ENCODE data around the gene KCNK10.

Gene KCNK10

GRCh38 chr14:88326352-88327103 lies 3.5 kb upstream of the KCNK10 start:
- no peaks in the 10 kb centered on the region for H3K36me3 ChIP-seq (ENCODE audit: insufficient read depth, insufficient read length, low read length)
- no peak for DNase-seq (ENCODE audit: low read depth, low spot score)
- H3K9ac ChIP-seq (ENCODE audit: insufficient read length, low read depth), result peak overlapping the region; percentile 59
- no peak for TF ChIP-seq ZNF274 (IDR thresholded peaks at IDR 0.05; ENCODE audit: low read depth, low read length)
- no peak for TF ChIP-seq SUZ12 (IDR thresholded peaks at IDR 0.05; ENCODE audit: extremely low read depth, insufficient read depth, insufficient read length)
- TF ChIP-seq YY1 (IDR thresholded peaks at IDR 0.05; ENCODE audit: insufficient read depth, insufficient read length), result no peak
- 0 out of 2 replicates have a peak, but pooled peaks cover 8% of the 10 kb centered on the region for H3K9me3 ChIP-seq (ENCODE audit: insufficient read depth, low read length)
- H3K4me3 ChIP-seq (ENCODE audit: insufficient read length, low read depth), result peak overlapping the region; percentile 31
- peaks cover 80% of the 10 kb centered on the region for H3K27me3 ChIP-seq (ENCODE audit: insufficient read depth, insufficient read length)
- H3K4me1 ChIP-seq (ENCODE audit: insufficient read depth, insufficient read length), result peaks cover 1% of the 10 kb centered on the region

GRCh38 chr14:88325883-88326282 lies 2.8 kb upstream of the KCNK10 start:
- peaks cover 1% of the 10 kb centered on the region for H3K4me1 ChIP-seq (ENCODE audit: insufficient read depth, insufficient read length)
- H3K36me3 ChIP-seq (ENCODE audit: insufficient read depth, insufficient read length, low read length), result no peaks in the 10 kb centered on the region
- H3K9ac ChIP-seq (ENCODE audit: insufficient read length, low read depth), result no peak overlapping the region
- H3K4me3 ChIP-seq (ENCODE audit: insufficient read length, low read depth), result peak overlapping the region; percentile 31
- peaks cover 86% of the 10 kb centered on the region for H3K27me3 ChIP-seq (ENCODE audit: insufficient read depth, insufficient read length)
- H3K9me3 ChIP-seq (ENCODE audit: insufficient read depth, low read length), result 0 out of 2 replicates have a peak, but pooled peaks cover 8% of the 10 kb centered on the region
- TF ChIP-seq YY1 (IDR thresholded peaks at IDR 0.05; ENCODE audit: insufficient read depth, insufficient read length) (no peak), SUZ12 (IDR thresholded peaks at IDR 0.05; ENCODE audit: extremely low read depth, insufficient read depth, insufficient read length) (no peak), ZNF274 (IDR thresholded peaks at IDR 0.05; ENCODE audit: low read depth, low read length) (no peak)
- no peak for DNase-seq (ENCODE audit: low read depth, low spot score)

- peaks cover 94% of the 10 kb centered on the region for H3K27me3 ChIP-seq (ENCODE audit: insufficient read depth, insufficient read length)
- no peak for TF ChIP-seq YY1 (IDR thresholded peaks at IDR 0.05; ENCODE audit: insufficient read depth, insufficient read length)
- TF ChIP-seq SUZ12 (IDR thresholded peaks at IDR 0.05; ENCODE audit: extremely low read depth, insufficient read depth, insufficient read length), result no peak
- TF ChIP-seq ZNF274 (IDR thresholded peaks at IDR 0.05; ENCODE audit: low read depth, low read length), result no peak
Observed at GRCh38 chr14:88324930-88325329, 1.9 kb upstream of the KCNK10 start.

GRCh38 chr14:88324491-88324890 lies 1.4 kb upstream of the KCNK10 start:
- H3K9ac ChIP-seq (ENCODE audit: insufficient read length, low read depth), result no peak overlapping the region
- DNase-seq (ENCODE audit: low read depth, low spot score), result no peak
- 0 out of 2 replicates have a peak, but pooled peaks cover 8% of the 10 kb centered on the region for H3K9me3 ChIP-seq (ENCODE audit: insufficient read depth, low read length)
- no peaks in the 10 kb centered on the region for H3K36me3 ChIP-seq (ENCODE audit: insufficient read depth, insufficient read length, low read length)
- peaks cover 96% of the 10 kb centered on the region for H3K27me3 ChIP-seq (ENCODE audit: insufficient read depth, insufficient read length)
- no peak overlapping the region for H3K4me3 ChIP-seq (ENCODE audit: insufficient read length, low read depth)
- TF ChIP-seq SUZ12 (IDR thresholded peaks at IDR 0.05; ENCODE audit: extremely low read depth, insufficient read depth, insufficient read length) (no peak), YY1 (IDR thresholded peaks at IDR 0.05; ENCODE audit: insufficient read depth, insufficient read length) (no peak), ZNF274 (IDR thresholded peaks at IDR 0.05; ENCODE audit: low read depth, low read length) (no peak)
- peaks cover 1% of the 10 kb centered on the region for H3K4me1 ChIP-seq (ENCODE audit: insufficient read depth, insufficient read length)

More at GRCh38 chr14:88324930-88325329, 1.9 kb upstream of the KCNK10 start:
- H3K9me3 ChIP-seq (ENCODE audit: insufficient read depth, low read length), result 0 out of 2 replicates have a peak, but pooled peaks cover 8% of the 10 kb centered on the region
- no peak for DNase-seq (ENCODE audit: low read depth, low spot score)
- H3K4me1 ChIP-seq (ENCODE audit: insufficient read depth, insufficient read length), result peaks cover 1% of the 10 kb centered on the region
- H3K9ac ChIP-seq (ENCODE audit: insufficient read length, low read depth), result no peak overlapping the region
- H3K36me3 ChIP-seq (ENCODE audit: insufficient read depth, insufficient read length, low read length), result no peaks in the 10 kb centered on the region
- H3K4me3 ChIP-seq (ENCODE audit: insufficient read length, low read depth), result no peak overlapping the region

- TF ChIP-seq ZNF274 (IDR thresholded peaks at IDR 0.05; ENCODE audit: low read depth, low read length) (no peak), SUZ12 (IDR thresholded peaks at IDR 0.05; ENCODE audit: extremely low read depth, insufficient read depth, insufficient read length) (peak; percentile 55), YY1 (IDR thresholded peaks at IDR 0.05; ENCODE audit: insufficient read depth, insufficient read length) (no peak)
- DNase-seq (ENCODE audit: low read depth, low spot score), result no peak
- Histone ChIP-seq H3K4me1 (ENCODE audit: insufficient read depth, insufficient read length) (peaks cover 1% of the 10 kb centered on the region), H3K36me3 (ENCODE audit: insufficient read depth, insufficient read length, low read length) (no peaks in the 10 kb centered on the region), H3K9ac (ENCODE audit: insufficient read length, low read depth) (peak overlapping the region; percentile 76), H3K9me3 (ENCODE audit: insufficient read depth, low read length) (0 out of 2 replicates have a peak, but pooled peaks cover 8% of the 10 kb centered on the region), H3K4me3 (ENCODE audit: insufficient read length, low read depth) (peak overlapping the region; percentile 54), H3K27me3 (ENCODE audit: insufficient read depth, insufficient read length) (peaks cover 92% of the 10 kb centered on the region)
Observed at GRCh38 chr14:88323523-88324199, 592 bp upstream of the KCNK10 start.

- Histone ChIP-seq H3K4me3 (ENCODE audit: insufficient read length, low read depth) (peak overlapping the region; percentile 54), H3K27me3 (ENCODE audit: insufficient read depth, insufficient read length) (peaks cover 83% of the 10 kb centered on the region), H3K9ac (ENCODE audit: insufficient read length, low read depth) (peak overlapping the region; percentile 46), H3K36me3 (ENCODE audit: insufficient read depth, insufficient read length, low read length) (no peaks in the 10 kb centered on the region), H3K9me3 (ENCODE audit: insufficient read depth, low read length) (0 out of 2 replicates have a peak, but pooled peaks cover under 1% of the 10 kb centered on the region), H3K4me1 (ENCODE audit: insufficient read depth, insufficient read length) (peaks cover 1% of the 10 kb centered on the region)
- no peak for TF ChIP-seq YY1 (IDR thresholded peaks at IDR 0.05; ENCODE audit: insufficient read depth, insufficient read length)
- no peak for TF ChIP-seq SUZ12 (IDR thresholded peaks at IDR 0.05; ENCODE audit: extremely low read depth, insufficient read depth, insufficient read length)
- TF ChIP-seq ZNF274 (IDR thresholded peaks at IDR 0.05; ENCODE audit: low read depth, low read length), result no peak
- no peak for DNase-seq (ENCODE audit: low read depth, low spot score)
Observed at GRCh38 chr14:88322504-88323085, 474 bp downstream of the KCNK10 start.
